H1 (cell line): ENCODE data around the gene MYL5. TPM values are rescaled to one million over a fixed set of nuclear protein-coding genes. Genes with fewer than 3 reads are reported as not detected.

ENCODE experiments used
- CTCF ChIA-PET: fragments of 300-600 bp; sonication (Branson Sonifier 250); formaldehyde crosslinking; loops from one replicate; lab custom pipeline; 2021; ENCODE audit not compliant: partially characterized antibody; lab: Charles Lee
- POLR2A ChIA-PET: fragments of 300-600 bp; sonication (Branson Sonifier 250); formaldehyde crosslinking; loops from one replicate; lab custom pipeline; 2021; ENCODE audit warnings: inconsistent platforms; ENCODE audit not compliant: partially characterized antibody; lab: Charles Lee
- DNase-seq, 2 experiments: peaks; one replicate each; pipeline versions ENCODE4 v3.0.0 to v3.0.0-alpha.2; 2010 to 2022; ENCODE audit warnings: low spot score in 2 of 2, low read depth in 1 of 2, mixed read lengths in 1 of 2
- FAIRE-seq: peaks from 2 replicates; lab custom pipeline; 2011; peaks lifted over from hg19 to GRCh38; lab: Jason Lieb, UNC
- H2AFZ ChIP-seq: 2 replicates; pipeline ENCODE4 v1.8.1; 2012; ENCODE audit warnings: low read length, inconsistent platforms
- H2AK5ac ChIP-seq: 2 replicates; pipeline ENCODE4 v1.6.1; 2013; ENCODE audit warnings: low read depth, low read length
- H2BK120ac ChIP-seq: replicated peaks from 2 replicates; pipeline ENCODE3; 2013; ENCODE audit warnings: low read depth, low read length, inconsistent platforms
- H2BK12ac ChIP-seq: 2 replicates; pipeline ENCODE4 v1.6.1; 2013; ENCODE audit warnings: low read depth, low read length
- H2BK15ac ChIP-seq: 2 replicates; pipeline ENCODE4 v1.6.1; 2013; ENCODE audit warnings: low read length
- H2BK20ac ChIP-seq: 2 replicates; pipeline ENCODE4 v1.6.1; 2013; ENCODE audit warnings: low read length
- H2BK5ac ChIP-seq: 2 replicates; pipeline ENCODE4 v1.6.1; 2013; ENCODE audit warnings: low read depth, low read length
- H3K14ac ChIP-seq: 2 replicates; pipeline ENCODE4 v1.6.1; 2013; ENCODE audit warnings: inconsistent platforms; ENCODE audit not compliant: insufficient read length
- H3K18ac ChIP-seq: 2 replicates; pipeline ENCODE4 v1.6.1; 2013; ENCODE audit warnings: low read length; ENCODE audit errors: extremely low read depth
- H3K23ac ChIP-seq: 2 replicates; pipeline ENCODE4 v1.6.1; 2013; ENCODE audit warnings: inconsistent platforms; ENCODE audit not compliant: insufficient read length
- H3K23me2 ChIP-seq: 2 replicates; pipeline ENCODE4 v1.6.1; 2013; ENCODE audit warnings: low read depth, low read length
- H3K27ac ChIP-seq: 2 replicates; pipeline ENCODE4 v1.6.1; 2011; ENCODE audit warnings: low read depth, low read length, inconsistent platforms
- H3K27me3 ChIP-seq, 4 experiments: replicated peaks in 1 of 4; 1 replicate in 1 of 4; 2 replicates in 3 of 4; pipeline versions ENCODE4 v1.6.1 to v1.8.1; 2011 to 2013; ENCODE audit warnings: low read length in 3 of 4, mild to moderate bottlenecking in 3 of 4, inconsistent platforms in 2 of 4, mixed read lengths in 2 of 4, moderate library complexity in 1 of 4; ENCODE audit not compliant: control insufficient read depth in 3 of 4, insufficient read depth in 3 of 4; ENCODE audit errors: extremely low read depth in 1 of 4
- H3K36me3 ChIP-seq, 4 experiments: 2 replicates each; pipeline versions ENCODE4 v1.6.1 to v1.8.1; 2011 to 2013; ENCODE audit warnings: mild to moderate bottlenecking in 4 of 4, low read length in 3 of 4, moderate library complexity in 2 of 4, control low read depth in 1 of 4, inconsistent platforms in 1 of 4; ENCODE audit not compliant: insufficient read depth in 4 of 4, control insufficient read depth in 2 of 4
- H3K4ac ChIP-seq: replicated peaks from 2 replicates; pipeline ENCODE3; 2013; ENCODE audit warnings: low read length, low read depth, mixed read lengths, inconsistent platforms; ENCODE audit not compliant: insufficient read length
- H3K4me1 ChIP-seq, 4 experiments: replicated peaks in 1 of 4; 1 replicate in 1 of 4; 2 replicates in 3 of 4; pipeline versions ENCODE4 v1.6.1 to v1.8.1; 2011 to 2013; ENCODE audit warnings: low read length in 3 of 4, inconsistent platforms in 2 of 4, mixed read lengths in 1 of 4; ENCODE audit not compliant: insufficient read depth in 4 of 4, control insufficient read depth in 3 of 4
- H3K4me2 ChIP-seq, 2 experiments: 2 replicates each; pipeline versions ENCODE4 v1.6.1 to v1.8.1; 2011 to 2013; ENCODE audit warnings: low read depth in 2 of 2, low read length in 2 of 2, control low read depth in 1 of 2, inconsistent platforms in 1 of 2, mild to moderate bottlenecking in 1 of 2; ENCODE audit not compliant: insufficient read depth in 1 of 2
- H3K4me3 ChIP-seq, 4 experiments: fragments of 200-600, 300-600 bp in 1 of 4; sonication (generic), shearing (Covaris generic), sonication (Bioruptor Twin) in 1 of 4; 2 replicates each; pipeline versions ENCODE4 v1.5.1 to v1.8.1; 2011 to 2016; ENCODE audit warnings: low read length in 4 of 4, low read depth in 3 of 4, control low read depth in 2 of 4, inconsistent platforms in 2 of 4, mild to moderate bottlenecking in 2 of 4, mixed read lengths in 1 of 4, moderate library complexity in 1 of 4; ENCODE audit not compliant: insufficient read depth in 2 of 4; ENCODE audit errors: extremely low read depth in 1 of 4
- H3K56ac ChIP-seq: replicated peaks from 2 replicates; pipeline ENCODE3; 2013; ENCODE audit warnings: low read depth, mild to moderate bottlenecking, mixed read lengths, low read length, inconsistent platforms; ENCODE audit not compliant: insufficient read length
- H3K79me1 ChIP-seq: 2 replicates; pipeline ENCODE4 v1.6.1; 2013; ENCODE audit warnings: low read depth, low read length, control low read depth
- H3K79me2 ChIP-seq, 2 experiments: 2 replicates each; pipeline versions ENCODE4 v1.6.1 to v1.8.1; 2012 to 2013; ENCODE audit warnings: low read length in 2 of 2, mild to moderate bottlenecking in 2 of 2, inconsistent platforms in 1 of 2; ENCODE audit not compliant: insufficient read depth in 2 of 2, control insufficient read depth in 1 of 2
- H3K9ac ChIP-seq, 4 experiments: replicated peaks in 1 of 4; 1 replicate in 1 of 4; 2 replicates in 3 of 4; pipeline versions ENCODE4 v1.6.1 to v1.8.1; 2011 to 2013; ENCODE audit warnings: low read depth in 3 of 4, low read length in 3 of 4, control low read depth in 2 of 4, mild to moderate bottlenecking in 2 of 4, moderate library complexity in 2 of 4, inconsistent platforms in 1 of 4; ENCODE audit errors: extremely low read depth in 1 of 4
- H3K9me3 ChIP-seq, 2 experiments: 2 replicates each; pipeline versions ENCODE4 v1.6.1 to v1.8.1; 2012 to 2013; ENCODE audit warnings: mild to moderate bottlenecking in 2 of 2, moderate library complexity in 2 of 2, control low read depth in 1 of 2, inconsistent platforms in 1 of 2, low read depth in 1 of 2, low read length in 1 of 2, mixed read lengths in 1 of 2; ENCODE audit not compliant: insufficient read depth in 2 of 2
- H4K20me1 ChIP-seq, 2 experiments: replicated peaks in 1 of 2; 2 replicates each; pipeline versions ENCODE3 to v1.8.1; 2011 to 2013; ENCODE audit warnings: inconsistent platforms in 2 of 2, low read length in 2 of 2, mild to moderate bottlenecking in 1 of 2; ENCODE audit not compliant: insufficient read depth in 2 of 2, control insufficient read depth in 1 of 2
- H4K5ac ChIP-seq: 2 replicates; pipeline ENCODE4 v1.6.1; 2013; ENCODE audit warnings: low read length, low read depth, mixed read lengths, inconsistent platforms; ENCODE audit not compliant: insufficient read length
- H4K8ac ChIP-seq: 2 replicates; pipeline ENCODE4 v1.8.0; 2013; ENCODE audit warnings: mild to moderate bottlenecking, moderate library complexity, low read length, inconsistent platforms; ENCODE audit not compliant: insufficient read depth; ENCODE audit errors: extremely low read depth
- H4K91ac ChIP-seq: replicated peaks from 2 replicates; pipeline ENCODE3; 2013; ENCODE audit warnings: low read length, mixed read lengths, inconsistent platforms; ENCODE audit not compliant: insufficient read length
- BCL11A ChIP-seq, 2 experiments: IDR thresholded peaks; one replicate each; pipeline ENCODE4 v1.6.1; 2011; ENCODE audit warnings: low read depth in 2 of 2, low read length in 2 of 2, mild to moderate bottlenecking in 2 of 2
- CEBPB ChIP-seq: IDR thresholded peaks from 2 replicates; pipeline ENCODE4 v1.6.1; 2012; ENCODE audit warnings: low read depth, low read length
- CHD2 ChIP-seq: IDR thresholded peaks from 2 replicates; pipeline ENCODE4 v1.6.1; 2012; ENCODE audit warnings: low read length, improper control_type of control experiment
- EZH2 ChIP-seq: fragments of 200-600 bp; sonication (generic); IDR thresholded peaks from 2 replicates; pipeline ENCODE4 v1.7.1; 2012; ENCODE audit warnings: low read depth, mild to moderate bottlenecking, moderate library complexity, low read length, inconsistent platforms; ENCODE audit not compliant: severe bottlenecking
- HDAC2 ChIP-seq, 2 experiments: fragments of 300-600 bp in 1 of 2; sonication (generic) in 1 of 2; IDR thresholded peaks; 2 replicates each; pipeline ENCODE4 v1.6.1; 2011 to 2012; ENCODE audit warnings: low read depth in 2 of 2, low read length in 2 of 2, mild to moderate bottlenecking in 2 of 2, moderate library complexity in 2 of 2, borderline replicate concordance in 1 of 2, inconsistent platforms in 1 of 2
- KDM1A ChIP-seq: fragments of 200-600, 300-600 bp; sonication (generic); IDR thresholded peaks from 2 replicates; pipeline ENCODE4 v1.7.1; 2016; ENCODE audit warnings: mild to moderate bottlenecking, low read length, borderline replicate concordance
- NRF1 ChIP-seq: IDR thresholded peaks from 2 replicates; pipeline ENCODE4 v1.6.1; 2011; ENCODE audit warnings: mild to moderate bottlenecking, low read depth, low read length, improper control_type of control experiment
- POLR2A ChIP-seq, 2 experiments: IDR thresholded peaks; 1 replicate in 1 of 2; 2 replicates in 1 of 2; pipeline ENCODE4 v1.6.1; 2011; ENCODE audit warnings: low read depth in 2 of 2, low read length in 2 of 2, mild to moderate bottlenecking in 2 of 2; ENCODE audit errors: control extremely low read depth in 1 of 2
- POLR2AphosphoS5 ChIP-seq: IDR thresholded peaks from 2 replicates; pipeline ENCODE4 v1.6.1; 2011; ENCODE audit warnings: low read depth, low read length
- POU5F1 ChIP-seq: IDR thresholded peaks from 2 replicates; pipeline ENCODE4 v1.6.1; 2011; ENCODE audit warnings: low read depth, mild to moderate bottlenecking, low read length, moderate library complexity
- SIRT6 ChIP-seq: IDR thresholded peaks from one replicate; pipeline ENCODE4 v1.7.1; 2012; ENCODE audit warnings: low read length, inconsistent platforms
- SP1 ChIP-seq: IDR thresholded peaks from 2 replicates; pipeline ENCODE4 v1.6.1; 2011; ENCODE audit warnings: low read depth, low read length
- SP2 ChIP-seq: IDR thresholded peaks from 2 replicates; pipeline ENCODE4 v1.6.1; 2012; ENCODE audit warnings: mild to moderate bottlenecking, low read length, inconsistent platforms
- SUZ12 ChIP-seq: fragments of 200-600 bp; sonication (generic); IDR thresholded peaks from 2 replicates; pipeline ENCODE4 v1.6.1; 2012; ENCODE audit warnings: mild to moderate bottlenecking, inconsistent platforms, low read length, moderate library complexity, mixed read lengths
- TAF1 ChIP-seq: IDR thresholded peaks from 2 replicates; pipeline ENCODE4 v1.6.1; 2011; ENCODE audit warnings: mild to moderate bottlenecking, low read depth, low read length
- WGBS, 2 experiments: shearing (Covaris generic) in 1 of 2; methylation state at CpG; one replicate each; pipeline versions ENCODE4 v1.1.6 to v1.1.7; 2013 to 2015; ENCODE audit warnings: low lambda C conversion rate in 2 of 2, mixed read lengths in 2 of 2, inconsistent platforms in 1 of 2, low coverage in 1 of 2, missing lambda C conversion rate in 1 of 2; ENCODE audit not compliant: insufficient replicate concordance in 2 of 2, insufficient coverage in 1 of 2, insufficient read length in 1 of 2; ENCODE audit errors: extremely low coverage in 1 of 2, missing lambda C conversion rate in 1 of 2; 5-methylcytosine and 5-hydroxymethylcytosine counted together
- polyA plus RNA-seq, 7 experiments: library from polyadenylated mRNA; depleted of rRNA in 3 of 7; stranded (reverse) in 5 of 7; unstranded in 2 of 7; fragments of >200 nt in 5 of 7; fragments of 200-250 nt in 2 of 7; gene quantifications; 1 replicate in 5 of 7; 2 replicates in 1 of 7; 4 replicates in 1 of 7; pipeline versions ENCODE4 v1.2.1 to v1.2.3, GENCODE V29; 2011 to 2013; ENCODE audit warnings: missing spikeins in 2 of 7, mixed read lengths in 2 of 7
- total RNA-seq: library from RNA; stranded (reverse); fragmentation: NEBNext Ultra II Directional; extraction: Animal tissue kit (Norgen Biotek cat#: 25700); gene quantifications from 2 replicates; pipeline ENCODE4 v1.2.1, GENCODE V29; 2021

The MYL5 gene
- total and polyA plus RNA-seq, 2 of the 8 experiments (the other 6 are each of a cell fraction or from before 2014, with no cell fraction given) = 5.7 to 6.8 TPM

DNA sequence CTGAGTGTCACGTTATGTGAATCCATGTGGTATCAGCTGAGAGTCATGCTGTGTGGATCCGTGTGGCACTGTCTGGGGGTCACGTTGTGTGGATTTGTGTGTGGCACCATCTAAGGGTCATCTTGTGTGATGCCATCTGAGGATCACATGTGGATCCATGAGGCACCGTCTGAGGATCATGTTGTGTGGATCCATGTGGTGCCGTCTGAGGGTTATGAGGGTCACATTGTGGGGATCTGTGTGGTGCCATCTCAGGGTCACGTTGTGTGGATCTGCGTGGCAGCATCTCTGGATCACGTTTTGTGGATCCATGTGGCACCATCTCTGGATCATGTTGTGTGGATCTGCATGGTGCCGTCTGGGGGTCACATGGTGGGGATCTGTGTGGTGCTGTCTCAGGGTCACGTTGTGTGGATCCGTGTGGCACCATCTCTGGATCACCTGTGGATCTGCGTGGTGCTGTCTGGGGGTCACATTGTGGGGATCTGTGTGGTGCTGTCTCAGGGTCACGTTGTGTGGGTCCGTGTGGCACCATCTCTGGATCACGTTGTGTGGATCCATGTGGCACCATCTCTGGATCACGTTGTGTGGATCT lies 42.0 kb upstream of the MYL5 start:
- no peak overlapping the region for H2BK20ac ChIP-seq
- no peak overlapping the region for H3K18ac ChIP-seq
- no peaks in the 10 kb centered on the region for H3K79me1 ChIP-seq
- H2BK12ac ChIP-seq = no peak overlapping the region
- DNase-seq = no peak
- no peak overlapping the region for H3K23ac ChIP-seq
- no peaks in the 10 kb centered on the region for H3K36me3 ChIP-seq
- no peak overlapping the region for H4K8ac ChIP-seq
- no peaks in the 10 kb centered on the region for H3K23me2 ChIP-seq
- no peak overlapping the region for H2BK15ac ChIP-seq
- no peak for TF ChIP-seq NRF1
- TF ChIP-seq TAF1 = no peak
- no peak for TF ChIP-seq CEBPB
- TF ChIP-seq SP2 = no peak
- no peak for TF ChIP-seq SP1
- no peak for TF ChIP-seq POLR2A (IDR thresholded peaks at IDR 0.05; ENCODE audit: control extremely low read depth in 1 of 2, low read depth in 2 of 2, low read length in 2 of 2)
- no peak for TF ChIP-seq SUZ12
- no peak for TF ChIP-seq POLR2AphosphoS5
- TF ChIP-seq BCL11A (IDR thresholded peaks at IDR 0.05; ENCODE audit: low read depth in 2 of 2, low read length in 2 of 2) = no peak
- no peak for TF ChIP-seq HDAC2 (IDR thresholded peaks at IDR 0.05; ENCODE audit: borderline replicate concordance in 1 of 2, low read depth in 2 of 2, low read length in 2 of 2)
- TF ChIP-seq KDM1A = no peak
- no peak for TF ChIP-seq POU5F1
- TF ChIP-seq CHD2 = no peak
- no peak for TF ChIP-seq EZH2
- TF ChIP-seq SIRT6 = no peak
- H3K9me3 ChIP-seq = peaks cover 10 to 11% of the 10 kb centered on the region in 2 experiments; a peak in 3 of 4 replicates
- FAIRE-seq = no peak
- H2BK120ac ChIP-seq = no peak overlapping the region
- H3K9ac ChIP-seq = no peak overlapping the region
- peaks cover 0 to 2% of the 10 kb centered on the region in 2 experiments for H4K20me1 ChIP-seq
- no peaks in the 10 kb centered on the region; a peak in 1 of 7 replicates for H3K27me3 ChIP-seq
- no peak overlapping the region for H3K4me2 ChIP-seq
- no peak overlapping the region for H2AFZ ChIP-seq
- CTCF ChIA-PET = no interaction called here
- no peak overlapping the region for H3K4me3 ChIP-seq
- POLR2A ChIA-PET = no interaction called here
- no peaks in the 10 kb centered on the region for H3K79me2 ChIP-seq
- no peak overlapping the region for H3K14ac ChIP-seq
- no peak overlapping the region for H2BK5ac ChIP-seq
- 87% methylated on average over 16 of the region's 16 CpGs; no CpG with 5 or more reads in 1 of the 2 experiments for WGBS, 2 experiments
- H4K91ac ChIP-seq = no peak overlapping the region
- no peak overlapping the region for H3K27ac ChIP-seq
- H3K56ac ChIP-seq = no peak overlapping the region
- no peak overlapping the region for H4K5ac ChIP-seq
- H3K4ac ChIP-seq = no peak overlapping the region
- no peaks in the 10 kb centered on the region for H3K4me1 ChIP-seq
- 0 out of 2 replicates have a peak overlapping the region, but pooled peaks have one; percentile 27 for H2AK5ac ChIP-seq
